HS-5 (cell line): ENCODE data around the gene INHBE.
"Not testable (repeated sequence)": the region's sequence is repeated elsewhere in the genome, so short reads cannot be mapped to it uniquely, and the experiment has no call there.

Source experiments
- DNase-seq: peaks from one replicate; pipeline ENCODE4 v3.0.0-alpha.2; 2012; ENCODE audit warnings: low read depth

The INHBE gene

GRCh38 chr12:57476162-57476992 lies 21.3 kb downstream of the INHBE start:
- no peak for DNase-seq

DNA sequence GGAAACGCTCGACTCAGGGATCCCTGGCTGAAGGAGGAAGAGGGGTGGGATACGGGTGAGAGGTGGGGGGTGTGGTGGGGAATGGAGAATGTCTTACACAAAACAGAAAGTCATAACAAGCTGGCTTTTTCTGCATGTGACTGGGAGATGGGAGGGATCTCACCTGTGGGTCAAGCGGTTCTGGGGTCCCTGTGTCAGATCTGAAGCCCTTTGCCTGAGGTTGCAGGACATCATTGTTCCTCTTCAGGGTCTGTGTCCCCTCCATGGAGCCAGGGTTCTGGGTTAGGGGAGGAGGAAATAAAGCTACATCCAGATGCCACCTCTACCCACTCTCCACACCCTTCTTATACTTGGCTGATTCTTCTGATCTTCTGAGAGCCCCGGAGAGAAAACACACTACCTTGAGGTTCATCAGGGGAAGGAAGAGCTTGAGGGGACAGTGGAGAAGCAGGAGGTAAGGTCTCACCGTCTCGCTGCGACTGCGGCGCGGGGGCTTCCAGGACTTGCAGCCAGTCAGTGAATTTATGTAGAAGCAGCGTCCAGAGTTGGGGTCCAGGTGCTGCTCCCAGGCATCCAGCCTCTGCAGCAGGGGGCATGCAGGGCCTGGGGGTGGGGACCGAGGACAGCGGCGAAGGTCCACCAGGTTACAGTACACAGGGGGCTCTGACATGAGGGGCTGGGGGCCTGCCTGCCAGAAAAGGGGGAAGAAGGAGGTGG lies 22.0 kb downstream of the INHBE start:
- no peak for DNase-seq

DNA sequence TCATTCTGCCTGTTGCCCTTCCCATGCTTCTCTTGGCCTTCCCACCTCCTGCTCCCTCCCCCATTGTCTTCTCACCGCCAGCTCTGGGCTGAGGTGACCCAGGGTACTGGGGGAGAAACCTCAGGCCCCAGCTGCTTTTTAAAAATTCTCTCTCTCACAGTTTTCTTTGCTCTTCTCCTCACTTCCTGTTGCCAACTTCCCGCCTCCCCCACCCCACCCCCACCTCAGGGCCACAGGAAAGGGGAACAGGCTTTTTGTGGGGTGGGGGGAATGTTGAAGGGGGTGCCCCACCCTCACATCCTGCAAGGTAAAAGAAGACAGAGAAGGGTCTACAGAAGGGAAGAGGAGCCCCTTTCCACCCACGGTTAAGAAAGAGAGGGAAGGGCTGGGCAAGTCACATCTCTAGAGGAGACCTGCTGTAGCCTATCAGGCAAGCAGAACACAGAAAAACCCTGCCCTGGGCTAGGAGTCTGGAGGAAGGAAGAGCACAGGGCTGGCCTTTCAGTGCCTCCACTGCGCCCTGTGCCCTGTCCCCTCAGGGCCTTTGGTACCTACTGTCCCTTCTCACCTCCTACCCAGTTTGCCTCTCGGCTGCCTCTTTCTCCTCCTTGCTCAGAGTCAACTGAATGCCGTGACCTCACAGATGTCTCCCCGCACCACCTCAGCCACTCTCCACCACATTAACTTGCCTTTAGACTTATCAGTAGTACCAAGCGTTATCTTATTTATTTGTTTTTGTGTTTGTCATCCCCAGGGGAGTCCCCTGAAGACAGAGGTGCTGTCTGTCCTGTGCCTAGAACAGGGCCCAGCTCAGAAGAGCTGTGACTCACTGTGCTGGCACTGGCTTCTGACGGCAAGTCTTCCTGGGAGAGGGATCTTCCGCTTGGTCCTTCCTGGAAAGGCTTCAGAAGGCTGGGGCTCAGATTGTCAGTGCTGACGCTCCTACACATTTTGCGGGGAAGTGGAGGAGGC lies 22.9 kb downstream of the INHBE start:
- DNase-seq, result no peak

GRCh38 chr12:57479043-57479375 lies 23.9 kb downstream of the INHBE start:
- no peak for DNase-seq

DNA sequence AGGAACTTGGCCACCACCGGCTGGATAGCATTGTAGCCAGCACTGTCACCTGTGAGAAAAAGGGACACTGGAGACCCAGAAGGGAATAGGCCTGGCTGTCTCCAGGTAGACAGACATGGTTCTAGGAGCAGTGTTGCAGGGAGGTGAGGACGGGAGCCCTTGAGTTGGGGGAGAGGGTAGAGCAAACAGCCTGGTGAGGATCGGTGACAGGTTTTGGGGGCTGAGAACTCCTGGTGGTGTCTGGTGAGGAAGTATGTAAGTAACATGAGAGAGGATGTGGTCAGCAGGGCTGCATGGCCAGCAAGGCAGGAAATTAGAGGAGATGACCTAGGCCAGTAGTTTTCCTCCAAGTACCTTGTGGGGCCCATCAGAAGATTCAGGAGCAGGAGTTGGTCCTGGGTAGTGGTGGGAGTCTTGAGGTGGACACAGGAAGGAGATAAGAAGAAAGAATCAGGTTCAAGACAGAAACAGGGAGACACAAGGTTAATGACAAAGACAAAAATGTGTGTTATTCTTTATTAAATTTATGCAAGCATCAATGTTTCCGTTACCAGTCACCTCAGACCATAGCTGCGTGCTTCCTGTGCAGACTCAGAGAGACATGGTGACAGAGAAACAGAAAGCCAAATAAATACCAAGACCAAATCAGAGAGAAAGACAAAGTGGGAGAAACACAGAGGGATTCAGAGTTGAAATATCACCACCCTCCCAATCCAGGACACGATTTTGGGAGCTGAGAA lies 24.4 kb downstream of the INHBE start, which contains the start of gene ARHGAP9:
ARHGAP9 (minus strand) TSS at position 491 of the 740 bp plus-strand sequence; CDS start at position 31, 460 bp downstream.
- no peak for DNase-seq

DNA sequence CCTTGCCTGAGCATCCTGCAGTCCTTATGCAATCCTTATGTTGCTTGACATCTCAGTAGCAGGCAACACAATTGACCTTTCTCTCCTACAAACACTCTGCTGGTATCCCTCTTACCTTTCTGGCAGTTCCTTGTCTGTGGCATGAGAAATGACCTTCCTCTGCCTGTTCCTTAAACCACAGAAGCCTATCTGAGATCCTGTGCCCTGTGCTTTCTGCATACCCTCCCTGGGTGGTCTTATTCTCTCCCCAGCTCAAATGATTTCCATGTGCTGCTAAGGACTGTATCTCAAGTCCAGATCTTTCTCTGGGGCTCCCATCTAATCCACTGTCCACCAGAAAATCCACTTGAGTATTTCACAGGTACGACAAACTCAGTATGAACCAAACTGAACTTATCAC lies 26.6 kb downstream of the INHBE start:
- no peak for DNase-seq

DNA sequence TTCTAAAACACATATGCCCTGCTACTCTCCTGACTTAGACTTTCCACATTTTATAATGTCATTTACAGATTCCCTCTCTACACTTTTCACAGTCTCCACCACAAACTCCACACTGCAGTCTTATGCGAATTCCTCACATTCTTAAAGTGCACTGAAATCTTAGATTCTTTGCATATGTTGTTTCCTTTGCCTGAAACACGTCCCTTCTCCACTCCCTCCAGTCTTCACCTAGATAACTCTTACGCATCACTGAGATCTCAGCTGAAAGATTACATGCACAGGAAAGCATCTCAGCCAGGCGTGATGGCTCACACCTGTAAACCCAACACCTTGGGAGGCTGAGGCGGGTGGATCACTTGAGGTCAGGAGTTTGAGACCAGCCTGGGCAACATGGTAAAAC lies 28.4 kb downstream of the INHBE start:
- no peak for DNase-seq

DNA sequence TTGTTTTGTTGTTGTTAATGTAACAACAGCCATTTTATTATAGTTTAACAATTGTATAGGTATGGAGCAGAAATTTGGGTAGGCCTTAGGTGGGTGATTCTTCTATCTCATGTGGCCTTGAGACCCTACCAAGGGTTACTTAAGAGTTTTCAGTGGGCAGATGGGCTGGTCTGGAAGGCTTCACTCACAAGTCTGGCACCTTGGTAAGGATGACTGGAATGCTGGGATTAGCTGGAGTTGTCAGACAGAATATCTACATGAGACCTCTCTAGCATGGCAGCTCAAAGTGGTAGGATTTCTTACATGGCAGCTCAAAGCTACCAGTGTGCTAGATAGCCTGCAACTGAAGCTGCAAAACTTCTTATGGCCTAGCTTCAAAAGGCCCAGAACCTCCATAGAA lies 30.6 kb downstream of the INHBE start:
- no peak for DNase-seq

DNA sequence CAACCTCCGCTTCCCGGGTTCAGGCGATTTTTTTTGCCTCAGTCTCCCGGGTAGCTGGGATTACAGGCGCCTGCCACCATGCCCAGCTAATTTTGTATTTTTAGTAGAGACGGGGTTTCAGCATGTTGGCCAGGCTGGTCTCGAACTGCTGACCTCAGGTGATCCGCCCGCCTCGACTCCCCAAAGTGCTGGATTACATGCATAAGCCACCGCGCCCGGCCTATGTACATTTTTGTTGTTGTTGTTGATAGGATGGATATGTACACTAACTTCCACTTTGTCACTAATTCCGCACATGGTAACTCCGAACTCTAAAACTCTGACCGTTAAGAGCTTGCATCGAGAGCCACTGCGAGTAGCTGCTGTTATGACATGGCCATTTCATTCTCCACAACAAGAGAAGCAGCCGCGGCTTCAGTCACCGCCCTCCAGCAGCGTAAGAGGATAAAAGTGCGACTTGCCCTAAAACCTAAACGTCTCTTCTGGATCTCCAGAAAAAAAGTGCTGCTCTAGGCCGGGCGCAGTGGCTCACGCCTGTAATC lies 32.0 kb downstream of the INHBE start:
- no peak for DNase-seq

- DNase-seq, result peak; percentile 90
Observed at GRCh38 chr12:57487597-57488401, 32.7 kb downstream of the INHBE start, which contains the start of gene MARS1. MARS1 (plus strand) TSS chr12:57488068; CDS start chr12:57488091, 23 bp downstream.

GRCh38 chr12:57488402-57489156 lies 33.5 kb downstream of the INHBE start:
- no peak for DNase-seq

DNA sequence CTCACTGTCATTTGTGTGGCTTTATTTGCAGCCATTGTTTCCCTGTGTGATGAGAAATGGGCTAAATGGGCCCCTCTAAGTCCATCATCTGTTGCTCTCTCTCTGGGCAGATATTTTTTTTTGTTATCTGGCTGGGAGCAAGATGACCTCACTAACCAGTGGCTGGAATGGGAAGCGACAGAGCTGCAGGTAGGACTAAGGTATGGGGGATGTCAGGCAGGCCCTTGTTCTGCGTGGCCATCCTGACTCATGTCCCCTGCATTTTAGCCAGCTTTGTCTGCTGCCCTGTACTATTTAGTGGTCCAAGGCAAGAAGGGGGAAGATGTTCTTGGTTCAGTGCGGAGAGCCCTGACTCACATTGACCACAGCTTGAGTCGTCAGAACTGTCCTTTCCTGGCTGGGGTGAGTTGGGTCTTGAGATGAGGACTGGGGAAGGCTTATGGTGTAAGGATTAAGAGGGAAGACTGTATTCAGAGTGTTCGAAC lies 34.1 kb downstream of the INHBE start:
- no peak for DNase-seq

DNA sequence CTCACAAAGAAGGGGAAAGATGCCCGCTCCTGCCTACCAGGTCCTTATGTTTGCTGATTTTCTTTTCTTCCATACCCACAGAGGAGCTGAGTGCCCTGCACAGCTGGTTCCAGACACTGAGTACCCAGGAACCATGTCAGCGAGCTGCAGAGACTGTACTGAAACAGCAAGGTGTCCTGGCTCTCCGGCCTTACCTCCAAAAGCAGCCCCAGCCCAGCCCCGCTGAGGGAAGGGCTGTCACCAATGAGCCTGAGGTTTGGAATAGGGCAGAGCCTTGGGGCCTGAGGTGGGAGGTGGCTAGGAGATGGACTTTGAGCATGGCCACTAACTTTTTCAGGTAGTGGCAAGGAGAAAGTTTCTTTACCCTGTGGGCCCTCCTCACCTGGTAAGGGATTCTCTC lies 35.0 kb downstream of the INHBE start:
- no peak for DNase-seq

DNA sequence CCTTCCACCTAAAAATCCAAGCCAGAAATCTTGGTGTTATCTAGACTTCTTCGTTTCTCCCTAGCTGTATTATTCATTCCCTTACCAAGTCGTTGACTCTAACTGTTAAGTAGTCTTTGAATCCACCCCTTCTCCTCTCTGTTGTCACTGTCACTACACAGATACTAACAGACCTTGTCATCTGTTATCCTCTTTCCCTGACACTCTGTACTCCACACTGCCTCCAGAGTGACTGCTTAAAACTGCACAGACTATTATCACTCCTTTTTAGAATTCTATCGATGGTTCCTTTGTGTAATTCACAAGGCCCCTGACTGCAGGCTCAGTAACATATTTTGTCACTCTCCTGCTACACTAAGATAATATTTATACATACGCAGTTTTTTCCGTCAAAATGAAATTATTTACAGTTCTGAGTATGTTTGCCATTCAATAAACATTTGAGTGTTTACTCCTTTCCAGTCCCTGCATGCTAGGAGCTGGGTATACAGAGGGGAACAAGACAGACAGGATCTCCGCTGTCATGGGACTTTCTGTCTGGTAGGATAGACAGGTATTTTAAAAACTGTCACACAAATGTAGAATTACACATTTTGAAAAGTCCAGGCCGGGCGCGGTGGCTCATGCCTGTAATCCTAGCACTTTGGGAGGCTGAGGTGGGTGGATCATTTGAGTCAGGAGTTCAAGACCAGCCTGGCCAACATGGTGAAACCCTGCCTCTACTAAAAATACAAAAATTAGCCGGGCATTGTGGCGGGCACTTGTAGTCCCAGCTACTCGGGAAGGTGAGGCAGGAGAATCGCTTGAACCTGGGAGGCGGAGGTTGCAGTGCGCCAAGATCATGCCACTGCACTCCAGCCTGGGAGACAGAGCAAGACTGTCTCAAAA lies 36.5 kb downstream of the INHBE start:
- DNase-seq, result no peak

- not testable (repeated sequence) for DNase-seq
Observed at GRCh38 chr12:57495051-57495701, 40.1 kb downstream of the INHBE start.

DNA sequence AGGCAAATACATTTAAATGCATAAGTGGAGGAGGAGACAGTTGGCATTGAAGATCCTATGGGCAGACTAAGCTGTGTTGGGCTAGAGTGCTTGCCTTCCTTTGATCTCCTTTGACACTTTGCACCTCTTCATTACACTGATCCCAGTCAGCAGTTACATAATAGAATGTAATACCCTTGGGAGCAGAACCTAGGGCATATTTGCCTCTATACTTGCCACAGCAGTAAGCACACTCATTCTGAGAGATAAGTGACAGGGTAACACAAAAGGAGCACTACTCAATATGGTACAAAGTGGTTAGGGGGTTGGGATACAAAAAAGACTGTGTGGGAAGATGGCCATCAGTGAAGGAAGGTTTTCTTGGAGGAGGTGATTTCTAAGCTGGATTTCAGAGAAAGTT lies 41.7 kb downstream of the INHBE start:
- DNase-seq, result no peak

- no peak for DNase-seq
Observed at GRCh38 chr12:57497223-57498131, 42.4 kb downstream of the INHBE start.
